ENCODE data around the gene INPP5E.

INPP5E gene

GRCh38 chr9:136418182-136419091, 21.2 kb downstream of the INPP5E start:
- no peak overlapping the region for H3K4me3 ChIP-seq (ENCODE audit: low read depth, low read length)
- no peak for TF ChIP-seq CTCF (IDR thresholded peaks at IDR 0.05; ENCODE audit: borderline replicate concordance, insufficient read depth, low read depth, low read length)

DNA sequence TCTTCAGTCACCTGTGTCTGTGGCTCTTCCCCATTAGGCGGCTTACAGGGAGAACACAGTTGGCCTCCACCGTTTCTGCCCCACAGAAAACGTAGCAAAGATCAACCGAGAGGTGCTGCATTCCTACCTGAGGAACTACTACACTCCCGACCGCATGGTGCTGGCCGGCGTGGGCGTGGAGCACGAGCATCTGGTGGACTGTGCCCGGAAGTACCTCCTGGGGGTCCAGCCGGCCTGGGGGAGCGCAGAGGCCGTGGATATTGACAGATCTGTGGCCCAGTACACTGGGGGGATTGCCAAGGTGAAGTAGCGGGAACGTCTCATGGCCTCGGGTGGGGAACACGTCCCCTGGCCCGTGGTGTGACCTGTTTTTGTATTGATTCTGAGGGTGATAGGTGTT, 22.7 kb downstream of the INPP5E start:
- H3K4me3 ChIP-seq (ENCODE audit: low read depth, low read length): no peak overlapping the region
- no peak for TF ChIP-seq CTCF (IDR thresholded peaks at IDR 0.05; ENCODE audit: borderline replicate concordance, insufficient read depth, low read depth, low read length)

DNA sequence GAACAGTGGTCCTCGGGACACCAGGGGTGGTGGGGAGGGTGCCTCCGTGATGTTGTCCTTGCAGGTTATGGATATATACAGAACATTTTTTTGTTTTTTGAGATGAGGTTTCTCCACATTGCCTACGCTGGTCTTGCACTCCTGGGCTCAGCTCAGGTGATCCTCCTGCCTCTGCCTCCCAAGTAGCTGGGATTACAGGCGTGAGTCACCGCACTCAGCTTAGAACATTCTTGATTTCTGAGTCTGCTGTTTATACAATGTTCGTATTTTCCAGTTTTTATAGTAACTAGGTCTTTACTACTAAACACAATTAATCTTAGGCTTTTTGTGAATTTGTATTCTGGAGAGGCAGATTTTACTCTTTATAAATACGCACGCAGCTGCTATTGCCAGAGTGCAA, 23.2 kb downstream of the INPP5E start:
- H3K4me3 ChIP-seq (ENCODE audit: low read depth, low read length): no peak overlapping the region
- TF ChIP-seq CTCF (IDR thresholded peaks at IDR 0.05; ENCODE audit: borderline replicate concordance, insufficient read depth, low read depth, low read length): no peak

- TF ChIP-seq CTCF (IDR thresholded peaks at IDR 0.05; ENCODE audit: borderline replicate concordance, insufficient read depth, low read depth, low read length): no peak
- H3K4me3 ChIP-seq (ENCODE audit: low read depth, low read length): no peak overlapping the region
These were observed 26.7 kb downstream of the INPP5E start for GRCh38 chr9:136412962-136413361.

GRCh38 chr9:136411378-136411777, 28.3 kb downstream of the INPP5E start:
- TF ChIP-seq CTCF (IDR thresholded peaks at IDR 0.05; ENCODE audit: borderline replicate concordance, insufficient read depth, low read depth, low read length): no peak
- H3K4me3 ChIP-seq (ENCODE audit: low read depth, low read length): peak overlapping the region; percentile 90

DNA sequence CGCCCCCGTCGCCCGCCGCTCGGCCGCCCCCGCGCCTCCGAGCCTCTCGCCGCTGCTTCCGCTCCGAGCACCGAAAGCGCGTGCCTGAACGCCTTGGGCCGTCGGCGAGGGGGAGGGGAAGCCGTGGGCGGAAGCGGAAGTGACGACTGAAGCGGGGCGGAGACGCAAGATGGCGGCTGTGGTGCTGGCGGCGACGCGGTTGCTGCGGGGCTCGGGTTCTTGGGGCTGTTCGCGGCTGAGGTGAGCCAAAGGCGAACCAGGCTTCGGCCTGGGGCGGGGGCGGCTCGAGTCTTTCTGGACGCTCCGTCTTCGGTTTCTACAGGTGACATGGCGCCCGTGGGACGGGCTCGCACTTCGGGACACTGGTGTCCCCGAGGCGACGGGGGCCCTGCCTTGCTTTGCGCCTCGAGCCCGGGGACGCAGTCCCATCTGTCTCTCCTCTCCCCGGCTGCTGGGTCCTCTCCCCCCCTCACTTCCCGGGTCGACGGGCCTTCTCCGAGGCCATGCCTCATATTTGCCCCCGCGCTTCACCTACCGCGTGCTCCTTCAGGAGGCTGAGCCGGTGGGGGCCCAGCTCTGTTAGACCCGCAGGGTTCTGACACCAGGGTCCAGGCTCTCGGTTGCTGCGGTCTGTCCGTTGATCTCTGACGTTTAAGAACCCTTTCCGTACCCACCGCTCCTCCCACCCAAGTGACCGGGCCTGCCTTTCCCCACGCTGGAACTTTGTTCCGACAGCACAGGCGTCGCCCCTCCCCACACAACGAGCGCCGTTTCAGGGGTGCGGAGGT, 29.0 kb downstream of the INPP5E start, which contains the start of the genes ENTR1 and PMPCA:
TSS of gene ENTR1 (minus strand) at position 115 of the 788 bp plus-strand sequence. CDS start 217 bp downstream, outside the sequence.
TSS of gene PMPCA (plus strand) at position 159 of the 788 bp plus-strand sequence. CDS start at position 170, 11 bp downstream.
- no peak for TF ChIP-seq CTCF (IDR thresholded peaks at IDR 0.05; ENCODE audit: borderline replicate concordance, insufficient read depth, low read depth, low read length)
- H3K4me3 ChIP-seq (ENCODE audit: low read depth, low read length): peak within 1 kb of the TSS; percentile 90

Measured in GM12875 (cell line).